Hypothalamus (tissue), 51 donors: ENCODE measurements around the gene SRP68.
"Not testable (repeated sequence)": the region's sequence is repeated elsewhere in the genome, so short reads cannot be mapped to it uniquely, and the experiment has no call there.

Experiments
- DNase-seq, 51 donors: peaks; one replicate each; lab custom pipeline; 2025; lab: John Stamatoyannopoulos, UW

Gene SRP68

GRCh38 chr17:76078370-76078769, 6.1 kb upstream of the SRP68 start:
- not testable (repeated sequence) for DNase-seq

- DNase-seq, result no peak
Measured at GRCh38 chr17:76077584-76078110, 5.3 kb upstream of the SRP68 start.

GRCh38 chr17:76076765-76077583, 4.7 kb upstream of the SRP68 start:
- no peak for DNase-seq

GRCh38 chr17:76076146-76076764, 3.9 kb upstream of the SRP68 start:
- no peak for DNase-seq

GRCh38 chr17:76075364-76076145, 3.2 kb upstream of the SRP68 start:
- DNase-seq, result no peak

GRCh38 chr17:76074390-76075363, 2.4 kb upstream of the SRP68 start, which contains the start of gene GALR2:
Gene GALR2, plus strand, starts transcription at chr17:76074781. Its CDS starts 103 bp downstream, at chr17:76074884.
- DNase-seq, result no peak

- no peak for DNase-seq
Measured at GRCh38 chr17:76071531-76072147, 678 bp downstream of the SRP68 start.

- no peak for DNase-seq
Measured at GRCh38 chr17:76065775-76066174, 6.5 kb downstream of the SRP68 start.

- DNase-seq, result no peak
Measured at GRCh38 chr17:76063875-76064546, 8.3 kb downstream of the SRP68 start.

- DNase-seq, result not testable (repeated sequence)
Measured at GRCh38 chr17:76058264-76058663, 14.1 kb downstream of the SRP68 start.

- no peak for DNase-seq
Measured at GRCh38 chr17:76056882-76057281, 15.4 kb downstream of the SRP68 start.

GRCh38 chr17:76054112-76054476, 18.2 kb downstream of the SRP68 start:
- no peak for DNase-seq

- no peak for DNase-seq
Measured at GRCh38 chr17:76053246-76054111, 18.8 kb downstream of the SRP68 start.

- no peak for DNase-seq
Measured at GRCh38 chr17:76051561-76051960, 20.8 kb downstream of the SRP68 start.

GRCh38 chr17:76050538-76051467, 21.5 kb downstream of the SRP68 start:
- DNase-seq, result no peak

- DNase-seq, result no peak
Measured at GRCh38 chr17:76049836-76050537, 22.3 kb downstream of the SRP68 start.
